WTC11 (cell line): Measurements from ENCODE around the gene ATG2A. TPM values are rescaled to one million over a fixed set of nuclear protein-coding genes. Genes with fewer than 3 reads are reported as not detected.

Experiments
- ATAC-seq: fragments of 200-7000 bp; cut with Tn5 transposase; 2 replicates; pipeline ENCODE4 v1.10.0; 2021; ENCODE audit warnings: mild to moderate bottlenecking, moderate library complexity
- CTCF ChIA-PET: fragments of 300-600 bp; sonication (Branson Sonifier 250); formaldehyde crosslinking; loops from one replicate; lab custom pipeline; 2021; ENCODE audit warnings: antibody characterized with exemption; lab: Charles Lee
- POLR2A ChIA-PET: fragments of 350-600 bp; sonication (Branson Sonifier 250); formaldehyde crosslinking; loops from one replicate; lab custom pipeline; 2021; ENCODE audit warnings: antibody characterized with exemption; lab: Charles Lee
- DNase-seq: peaks from one replicate; pipeline ENCODE4 v3.0.0; 2021; ENCODE audit warnings: low spot score
- H3K27ac Mint-ChIP-seq: 2 replicates; pipeline ENCODE4 v1.8.0; 2021; ENCODE audit warnings: mixed read lengths
- H3K27me3 Mint-ChIP-seq: 2 replicates; pipeline ENCODE4 v1.8.0; 2021; ENCODE audit warnings: low read depth, mild to moderate bottlenecking, moderate library complexity, mixed read lengths
- H3K36me3 Mint-ChIP-seq: 2 replicates; pipeline ENCODE4 v1.8.0; 2021; ENCODE audit warnings: mixed read lengths
- H3K4me1 Mint-ChIP-seq: 2 replicates; pipeline ENCODE4 v1.8.0; 2022; ENCODE audit warnings: mixed read lengths
- H3K4me3 Mint-ChIP-seq: 2 replicates; pipeline ENCODE4 v1.8.0; 2021; ENCODE audit warnings: mild to moderate bottlenecking, moderate library complexity, mixed read lengths
- H3K9me3 Mint-ChIP-seq: 2 replicates; pipeline ENCODE4 v1.8.0; 2021; ENCODE audit warnings: mixed read lengths
- CREM ChIP-seq: sonication (generic); formaldehyde crosslinking; IDR thresholded peaks from 2 replicates; pipeline ENCODE4 v1.8.1; 2022; ENCODE audit warnings: mild to moderate bottlenecking, missing genetic modification reagents, moderate library complexity
- EMX1 ChIP-seq: fragments of 250-450 bp; sonication (Bioruptor Pico); IDR thresholded peaks from 2 replicates; pipeline ENCODE4 v1.8.0; 2021; ENCODE audit warnings: mild to moderate bottlenecking
- FOXJ3 ChIP-seq: sonication (generic); formaldehyde crosslinking; IDR thresholded peaks from 2 replicates; pipeline ENCODE4 v1.9.0; 2021; ENCODE audit warnings: missing genetic modification reagents, mild to moderate bottlenecking, borderline replicate concordance
- FOXP1 ChIP-seq: sonication (generic); formaldehyde crosslinking; IDR thresholded peaks from 2 replicates; pipeline ENCODE4 v1.8.0; 2022; ENCODE audit warnings: missing genetic modification reagents, mild to moderate bottlenecking, moderate library complexity, borderline replicate concordance
- GABPB1 ChIP-seq: sonication (generic); formaldehyde crosslinking; IDR thresholded peaks from 2 replicates; pipeline ENCODE4 v1.8.1; 2023; ENCODE audit warnings: mild to moderate bottlenecking, missing genetic modification reagents
- JAZF1 ChIP-seq: fragments of 250-450 bp; sonication (Bioruptor Pico); IDR thresholded peaks from 2 replicates; pipeline ENCODE4 v1.9.0; 2021; ENCODE audit warnings: moderate library complexity, mild to moderate bottlenecking, inconsistent platforms
- NFATC4 ChIP-seq: fragments of 250-450 bp; sonication (Bioruptor Pico); IDR thresholded peaks from 2 replicates; pipeline ENCODE4 v1.9.0; 2021; ENCODE audit warnings: mild to moderate bottlenecking
- NFE2L1 ChIP-seq: sonication (generic); formaldehyde crosslinking; IDR thresholded peaks from 2 replicates; pipeline ENCODE4 v1.8.1; 2023; ENCODE audit warnings: missing genetic modification reagents
- PRRX2 ChIP-seq: fragments of 250-450 bp; sonication (Bioruptor Pico); IDR thresholded peaks from 2 replicates; pipeline ENCODE4 v1.8.0; 2021; ENCODE audit warnings: mild to moderate bottlenecking
- SOX15 ChIP-seq: fragments of 250-450 bp; sonication (Bioruptor Pico); IDR thresholded peaks from 2 replicates; pipeline ENCODE4 v1.9.0; 2021; ENCODE audit warnings: mild to moderate bottlenecking
- TCF7 ChIP-seq: sonication (generic); formaldehyde crosslinking; IDR thresholded peaks from 2 replicates; pipeline ENCODE4 v1.8.0; 2022; ENCODE audit warnings: mild to moderate bottlenecking, low read depth, missing genetic modification reagents, moderate library complexity
- TEAD4 ChIP-seq: sonication (generic); formaldehyde crosslinking; IDR thresholded peaks from 2 replicates; pipeline ENCODE4 v1.8.0; 2022; ENCODE audit warnings: mild to moderate bottlenecking, missing genetic modification reagents
- TP53 ChIP-seq: sonication (generic); formaldehyde crosslinking; IDR thresholded peaks from 2 replicates; pipeline ENCODE4 v1.8.1; 2023; ENCODE audit warnings: mild to moderate bottlenecking, missing genetic modification reagents
- ZNF121 ChIP-seq: sonication (generic); formaldehyde crosslinking; IDR thresholded peaks from 2 replicates; pipeline ENCODE4 v1.8.0; 2023; ENCODE audit warnings: missing genetic modification reagents
- ZNF317 ChIP-seq: sonication (generic); formaldehyde crosslinking; IDR thresholded peaks from 2 replicates; pipeline ENCODE4 v1.8.1; 2023; ENCODE audit warnings: low read depth, mild to moderate bottlenecking, moderate library complexity, missing genetic modification reagents, borderline replicate concordance
- ZNF671 ChIP-seq: fragments of 250-450 bp; sonication (Bioruptor Pico); IDR thresholded peaks from 2 replicates; pipeline ENCODE4 v1.8.0; 2021; ENCODE audit warnings: mild to moderate bottlenecking
- total RNA-seq: library from RNA; stranded (reverse); gene quantifications from 3 replicates; pipeline ENCODE4 v1.2.3, GENCODE V29; 2021
- TF ChIP-seq, protein P1 (sequence below): sonication (generic); formaldehyde crosslinking; IDR thresholded peaks from 2 replicates; pipeline ENCODE4 v1.8.1; 2022; ENCODE audit warnings: mild to moderate bottlenecking, missing genetic modification reagents, moderate library complexity, borderline replicate concordance
- TF ChIP-seq, protein P2 (sequence below): sonication (generic); formaldehyde crosslinking; IDR thresholded peaks from 2 replicates; pipeline ENCODE4 v1.8.0; 2023; ENCODE audit warnings: mild to moderate bottlenecking, missing genetic modification reagents
- TF ChIP-seq, protein P3 (sequence below): sonication (generic); formaldehyde crosslinking; IDR thresholded peaks from 2 replicates; pipeline ENCODE4 v1.8.1; 2022; ENCODE audit warnings: missing genetic modification reagents, borderline replicate concordance
- TF ChIP-seq, protein P4 (sequence below): sonication (generic); formaldehyde crosslinking; IDR thresholded peaks from 2 replicates; pipeline ENCODE4 v1.8.0; 2022; ENCODE audit warnings: missing genetic modification reagents
- TF ChIP-seq, protein P5 (sequence below): sonication (generic); formaldehyde crosslinking; IDR thresholded peaks from 2 replicates; pipeline ENCODE4 v1.8.0; 2023; ENCODE audit warnings: missing genetic modification reagents

ATG2A gene
- total RNA-seq, 1 experiment from 2014 or later: 31.4 TPM

DNA sequence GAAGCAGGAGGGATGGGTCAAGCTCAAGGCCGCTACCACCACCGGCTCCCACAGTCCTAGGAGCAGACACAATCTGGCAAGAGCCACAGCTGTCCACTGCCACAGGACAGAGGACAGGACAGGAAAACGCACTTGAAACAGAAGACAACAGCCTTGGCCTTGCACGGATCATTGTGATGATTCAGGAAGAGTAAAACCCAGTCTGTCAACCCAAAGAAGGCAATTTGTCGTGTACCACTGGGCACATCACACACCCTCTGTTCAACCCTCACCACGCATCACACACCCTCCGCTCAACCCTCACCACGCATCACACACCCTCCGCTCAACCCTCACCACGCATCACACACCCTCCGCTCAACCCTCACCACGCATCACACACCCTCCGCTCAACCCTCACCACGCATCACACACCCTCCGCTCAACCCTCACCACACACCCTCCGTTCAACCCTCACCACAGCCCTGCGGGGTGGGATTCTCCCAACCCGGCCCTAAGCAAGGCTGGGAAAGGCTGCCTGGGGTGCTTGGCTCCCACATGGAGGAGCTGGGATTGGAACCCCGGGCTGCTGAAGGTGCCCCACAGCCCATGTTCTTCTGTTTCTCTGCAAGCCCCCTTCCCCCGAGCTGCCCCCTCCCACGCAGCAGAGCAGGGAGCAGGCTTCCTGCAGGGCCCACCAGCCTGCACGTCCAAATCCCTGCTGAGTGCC, 61.3 kb downstream of the ATG2A start (continued):
- no peak for TF ChIP-seq FOXP1 (CRISPR knock-in tag)
- TF ChIP-seq, protein P1, sequence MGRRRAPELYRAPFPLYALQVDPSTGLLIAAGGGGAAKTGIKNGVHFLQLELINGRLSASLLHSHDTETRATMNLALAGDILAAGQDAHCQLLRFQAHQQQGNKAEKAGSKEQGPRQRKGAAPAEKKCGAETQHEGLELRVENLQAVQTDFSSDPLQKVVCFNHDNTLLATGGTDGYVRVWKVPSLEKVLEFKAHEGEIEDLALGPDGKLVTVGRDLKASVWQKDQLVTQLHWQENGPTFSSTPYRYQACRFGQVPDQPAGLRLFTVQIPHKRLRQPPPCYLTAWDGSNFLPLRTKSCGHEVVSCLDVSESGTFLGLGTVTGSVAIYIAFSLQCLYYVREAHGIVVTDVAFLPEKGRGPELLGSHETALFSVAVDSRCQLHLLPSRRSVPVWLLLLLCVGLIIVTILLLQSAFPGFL (CRISPR knock-in tag): no peak
- no peak for TF ChIP-seq PRRX2 (CRISPR knock-in tag)
- TF ChIP-seq TEAD4 (CRISPR knock-in tag): no peak
- no peak for TF ChIP-seq ZNF671 (CRISPR knock-in tag)

DNA sequence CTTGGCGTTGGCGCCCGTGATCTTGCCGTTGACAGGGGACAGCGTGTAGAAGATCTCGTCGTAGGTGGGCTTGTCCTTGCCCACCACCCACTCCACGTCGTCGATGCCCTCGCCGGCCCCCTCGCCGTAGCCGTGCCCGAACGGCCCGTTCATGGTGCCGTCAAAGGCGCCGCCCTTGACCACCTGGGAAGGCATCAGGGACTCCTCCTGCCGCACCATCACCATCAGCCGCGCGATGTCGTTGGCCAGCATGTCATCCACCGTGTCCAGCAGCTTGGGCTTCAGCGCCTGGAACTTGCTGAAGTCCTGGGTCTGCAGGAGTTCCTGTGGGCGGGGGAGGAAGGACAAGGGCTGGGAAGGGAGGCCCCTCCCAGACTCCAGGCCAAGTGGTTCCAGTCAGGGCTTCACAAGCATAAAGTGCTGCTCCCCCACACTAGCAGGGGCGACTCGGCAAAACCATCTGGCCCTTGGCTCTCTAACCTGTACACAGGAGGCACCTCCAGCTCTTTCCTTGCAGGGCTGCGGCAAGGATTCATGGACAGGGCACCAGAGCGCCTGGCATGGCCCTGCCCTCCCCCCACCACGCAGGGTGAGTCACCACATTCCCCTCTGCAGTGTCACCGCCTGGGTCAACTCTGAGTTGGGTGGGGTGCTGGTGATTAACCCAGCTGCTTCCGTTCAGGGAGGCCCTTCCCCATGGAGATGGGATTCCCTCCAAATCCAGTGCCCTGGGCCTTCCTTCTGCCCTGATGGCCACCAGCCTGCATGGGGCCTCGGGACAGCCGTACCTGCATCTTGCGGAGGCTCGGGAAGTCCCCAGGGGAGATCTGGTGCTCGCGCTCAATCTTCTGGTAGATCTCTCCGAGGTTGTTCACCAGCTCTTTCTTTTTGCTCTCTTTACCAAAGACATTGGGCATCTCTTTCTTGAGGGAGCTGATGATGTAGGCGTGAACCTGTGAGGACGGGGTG, 62.2 kb downstream of the ATG2A start:
- Mint-ChIP-seq H3K36me3 (no peaks in the 10 kb centered on the region), H3K27ac (peak overlapping the region; percentile 89)
- TF ChIP-seq CREM (no peak), TP53 (CRISPR knock-in tag) (no peak), GABPB1 (CRISPR knock-in tag) (peak; percentile 57)
- TF ChIP-seq, all 79 proteins: peak for 1
- POLR2A ChIA-PET: no interaction called here
- no peak for ATAC-seq
- no peaks in the 10 kb centered on the region for H3K27me3 Mint-ChIP-seq
- CTCF ChIA-PET: interaction anchor here (1.0 kb wide), 1 partner anchor 33 kb away, joined by 4 read pairs; no protein-coding TSS in a partner anchor
- H3K9me3 Mint-ChIP-seq: no peaks in the 10 kb centered on the region
- H3K4me1 Mint-ChIP-seq: peaks cover 10% of the 10 kb centered on the region
- DNase-seq: no peak
- no peak overlapping the region for H3K4me3 Mint-ChIP-seq

DNA sequence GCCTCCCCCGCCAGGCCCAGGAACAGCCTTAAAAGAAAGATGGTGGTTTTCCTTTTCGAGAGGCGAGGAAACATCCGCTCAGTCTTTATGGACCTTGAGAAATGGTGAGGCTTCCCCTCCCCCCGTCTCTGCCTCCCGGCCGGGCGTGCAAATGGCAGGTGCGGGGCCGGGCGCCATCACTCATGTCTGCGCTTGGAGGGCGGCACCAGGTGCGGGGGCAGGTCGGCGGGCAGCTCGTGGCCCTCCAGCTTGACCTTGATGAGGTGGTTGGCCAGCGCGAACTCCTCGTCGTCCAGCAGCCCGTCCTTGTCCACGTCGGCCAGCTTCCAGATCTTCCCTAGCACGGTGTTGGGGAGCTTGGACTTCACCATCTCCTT, 62.9 kb downstream of the ATG2A start:
- peaks cover 12% of the 10 kb centered on the region for H3K4me1 Mint-ChIP-seq
- CTCF ChIA-PET: no interaction called here
- ATAC-seq (no peak), DNase-seq (no peak)
- TF ChIP-seq, protein P2, sequence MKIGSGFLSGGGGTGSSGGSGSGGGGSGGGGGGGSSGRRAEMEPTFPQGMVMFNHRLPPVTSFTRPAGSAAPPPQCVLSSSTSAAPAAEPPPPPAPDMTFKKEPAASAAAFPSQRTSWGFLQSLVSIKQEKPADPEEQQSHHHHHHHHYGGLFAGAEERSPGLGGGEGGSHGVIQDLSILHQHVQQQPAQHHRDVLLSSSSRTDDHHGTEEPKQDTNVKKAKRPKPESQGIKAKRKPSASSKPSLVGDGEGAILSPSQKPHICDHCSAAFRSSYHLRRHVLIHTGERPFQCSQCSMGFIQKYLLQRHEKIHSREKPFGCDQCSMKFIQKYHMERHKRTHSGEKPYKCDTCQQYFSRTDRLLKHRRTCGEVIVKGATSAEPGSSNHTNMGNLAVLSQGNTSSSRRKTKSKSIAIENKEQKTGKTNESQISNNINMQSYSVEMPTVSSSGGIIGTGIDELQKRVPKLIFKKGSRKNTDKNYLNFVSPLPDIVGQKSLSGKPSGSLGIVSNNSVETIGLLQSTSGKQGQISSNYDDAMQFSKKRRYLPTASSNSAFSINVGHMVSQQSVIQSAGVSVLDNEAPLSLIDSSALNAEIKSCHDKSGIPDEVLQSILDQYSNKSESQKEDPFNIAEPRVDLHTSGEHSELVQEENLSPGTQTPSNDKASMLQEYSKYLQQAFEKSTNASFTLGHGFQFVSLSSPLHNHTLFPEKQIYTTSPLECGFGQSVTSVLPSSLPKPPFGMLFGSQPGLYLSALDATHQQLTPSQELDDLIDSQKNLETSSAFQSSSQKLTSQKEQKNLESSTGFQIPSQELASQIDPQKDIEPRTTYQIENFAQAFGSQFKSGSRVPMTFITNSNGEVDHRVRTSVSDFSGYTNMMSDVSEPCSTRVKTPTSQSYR (CRISPR knock-in tag): no peak
- TF ChIP-seq NFE2L1 (no peak), ZNF121 (CRISPR knock-in tag) (no peak), ZNF317 (CRISPR knock-in tag) (no peak), JAZF1 (CRISPR knock-in tag) (no peak), NFATC4 (CRISPR knock-in tag) (no peak), CREM (no peak), SOX15 (no peak), TCF7 (CRISPR knock-in tag) (no peak), EMX1 (no peak), FOXJ3 (CRISPR knock-in tag) (no peak)
- TF ChIP-seq, protein P3, sequence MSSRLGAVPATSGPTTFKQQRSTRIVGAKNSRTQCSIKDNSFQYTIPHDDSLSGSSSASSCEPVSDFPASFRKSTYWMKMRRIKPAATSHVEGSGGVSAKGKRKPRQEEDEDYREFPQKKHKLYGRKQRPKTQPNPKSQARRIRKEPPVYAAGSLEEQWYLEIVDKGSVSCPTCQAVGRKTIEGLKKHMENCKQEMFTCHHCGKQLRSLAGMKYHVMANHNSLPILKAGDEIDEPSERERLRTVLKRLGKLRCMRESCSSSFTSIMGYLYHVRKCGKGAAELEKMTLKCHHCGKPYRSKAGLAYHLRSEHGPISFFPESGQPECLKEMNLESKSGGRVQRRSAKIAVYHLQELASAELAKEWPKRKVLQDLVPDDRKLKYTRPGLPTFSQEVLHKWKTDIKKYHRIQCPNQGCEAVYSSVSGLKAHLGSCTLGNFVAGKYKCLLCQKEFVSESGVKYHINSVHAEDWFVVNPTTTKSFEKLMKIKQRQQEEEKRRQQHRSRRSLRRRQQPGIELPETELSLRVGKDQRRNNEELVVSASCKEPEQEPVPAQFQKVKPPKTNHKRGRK (CRISPR knock-in tag): no peak
- TF ChIP-seq, protein P4, sequence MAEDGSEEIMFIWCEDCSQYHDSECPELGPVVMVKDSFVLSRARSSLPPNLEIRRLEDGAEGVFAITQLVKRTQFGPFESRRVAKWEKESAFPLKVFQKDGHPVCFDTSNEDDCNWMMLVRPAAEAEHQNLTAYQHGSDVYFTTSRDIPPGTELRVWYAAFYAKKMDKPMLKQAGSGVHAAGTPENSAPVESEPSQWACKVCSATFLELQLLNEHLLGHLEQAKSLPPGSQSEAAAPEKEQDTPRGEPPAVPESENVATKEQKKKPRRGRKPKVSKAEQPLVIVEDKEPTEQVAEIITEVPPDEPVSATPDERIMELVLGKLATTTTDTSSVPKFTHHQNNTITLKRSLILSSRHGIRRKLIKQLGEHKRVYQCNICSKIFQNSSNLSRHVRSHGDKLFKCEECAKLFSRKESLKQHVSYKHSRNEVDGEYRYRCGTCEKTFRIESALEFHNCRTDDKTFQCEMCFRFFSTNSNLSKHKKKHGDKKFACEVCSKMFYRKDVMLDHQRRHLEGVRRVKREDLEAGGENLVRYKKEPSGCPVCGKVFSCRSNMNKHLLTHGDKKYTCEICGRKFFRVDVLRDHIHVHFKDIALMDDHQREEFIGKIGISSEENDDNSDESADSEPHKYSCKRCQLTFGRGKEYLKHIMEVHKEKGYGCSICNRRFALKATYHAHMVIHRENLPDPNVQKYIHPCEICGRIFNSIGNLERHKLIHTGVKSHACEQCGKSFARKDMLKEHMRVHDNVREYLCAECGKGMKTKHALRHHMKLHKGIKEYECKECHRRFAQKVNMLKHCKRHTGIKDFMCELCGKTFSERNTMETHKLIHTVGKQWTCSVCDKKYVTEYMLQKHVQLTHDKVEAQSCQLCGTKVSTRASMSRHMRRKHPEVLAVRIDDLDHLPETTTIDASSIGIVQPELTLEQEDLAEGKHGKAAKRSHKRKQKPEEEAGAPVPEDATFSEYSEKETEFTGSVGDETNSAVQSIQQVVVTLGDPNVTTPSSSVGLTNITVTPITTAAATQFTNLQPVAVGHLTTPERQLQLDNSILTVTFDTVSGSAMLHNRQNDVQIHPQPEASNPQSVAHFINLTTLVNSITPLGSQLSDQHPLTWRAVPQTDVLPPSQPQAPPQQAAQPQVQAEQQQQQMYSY: no peak
- TF ChIP-seq, protein P5, sequence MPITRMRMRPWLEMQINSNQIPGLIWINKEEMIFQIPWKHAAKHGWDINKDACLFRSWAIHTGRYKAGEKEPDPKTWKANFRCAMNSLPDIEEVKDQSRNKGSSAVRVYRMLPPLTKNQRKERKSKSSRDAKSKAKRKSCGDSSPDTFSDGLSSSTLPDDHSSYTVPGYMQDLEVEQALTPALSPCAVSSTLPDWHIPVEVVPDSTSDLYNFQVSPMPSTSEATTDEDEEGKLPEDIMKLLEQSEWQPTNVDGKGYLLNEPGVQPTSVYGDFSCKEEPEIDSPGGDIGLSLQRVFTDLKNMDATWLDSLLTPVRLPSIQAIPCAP (CRISPR knock-in tag): no peak
- H3K27me3 Mint-ChIP-seq: no peaks in the 10 kb centered on the region
- POLR2A ChIA-PET: no interaction called here
- no peak overlapping the region for H3K27ac Mint-ChIP-seq
- H3K4me3 Mint-ChIP-seq: no peak overlapping the region
- no peaks in the 10 kb centered on the region for H3K36me3 Mint-ChIP-seq
- H3K9me3 Mint-ChIP-seq: no peaks in the 10 kb centered on the region
